Stimulated activated CD4-positive, alpha-beta T cell treated with anti-CD3 and anti-CD28 coated beads, Interleukin-1b, Interleukin-23, amount 100 ng/mL, for 24 hours (primary cell): ENCODE measurements around the gene IGLON5.

Experiments used
- DNase-seq, 4 experiments: peaks; one replicate each; pipeline ENCODE4 v3.0.0-alpha.2; 2020; ENCODE audit warnings: low read depth in 4 of 4, low spot score in 1 of 4

Gene IGLON5

DNA sequence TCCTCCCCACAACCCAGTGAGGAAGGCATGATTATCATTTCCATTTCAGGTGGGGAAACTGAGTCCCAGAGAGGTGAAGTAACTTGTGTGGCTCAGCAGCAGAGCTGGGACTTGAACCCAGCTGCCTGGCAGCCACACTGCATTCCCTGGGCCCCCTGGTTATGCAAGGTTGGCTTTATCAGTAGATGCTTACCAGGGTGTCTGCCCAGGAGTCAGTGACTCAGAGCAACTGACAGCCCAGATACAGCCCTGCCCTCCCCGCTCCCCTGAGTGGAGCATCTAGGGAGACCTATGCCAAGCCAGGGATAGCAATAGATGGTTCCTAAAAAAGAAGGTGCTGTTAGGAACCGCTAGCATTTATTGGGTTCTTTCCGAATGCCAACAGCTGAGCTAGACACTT, 5.9 kb downstream of the IGLON5 start:
- no peak for DNase-seq

GRCh38 chr19:51317968-51318367, 6.5 kb downstream of the IGLON5 start:
- DNase-seq, result no peak

GRCh38 chr19:51318687-51319648, 7.5 kb downstream of the IGLON5 start:
- no peak for DNase-seq

- DNase-seq, result no peak
Observed at GRCh38 chr19:51319649-51320279, 8.3 kb downstream of the IGLON5 start.

- DNase-seq, result no peak
Observed at GRCh38 chr19:51320280-51320657, 8.8 kb downstream of the IGLON5 start.

- no peak for DNase-seq
Observed at GRCh38 chr19:51321799-51322198, 10.4 kb downstream of the IGLON5 start.

- DNase-seq, result no peak
Observed at GRCh38 chr19:51323481-51324166, 12.2 kb downstream of the IGLON5 start.

- DNase-seq, result no peak
Observed at GRCh38 chr19:51324167-51324481, 12.7 kb downstream of the IGLON5 start.

DNA sequence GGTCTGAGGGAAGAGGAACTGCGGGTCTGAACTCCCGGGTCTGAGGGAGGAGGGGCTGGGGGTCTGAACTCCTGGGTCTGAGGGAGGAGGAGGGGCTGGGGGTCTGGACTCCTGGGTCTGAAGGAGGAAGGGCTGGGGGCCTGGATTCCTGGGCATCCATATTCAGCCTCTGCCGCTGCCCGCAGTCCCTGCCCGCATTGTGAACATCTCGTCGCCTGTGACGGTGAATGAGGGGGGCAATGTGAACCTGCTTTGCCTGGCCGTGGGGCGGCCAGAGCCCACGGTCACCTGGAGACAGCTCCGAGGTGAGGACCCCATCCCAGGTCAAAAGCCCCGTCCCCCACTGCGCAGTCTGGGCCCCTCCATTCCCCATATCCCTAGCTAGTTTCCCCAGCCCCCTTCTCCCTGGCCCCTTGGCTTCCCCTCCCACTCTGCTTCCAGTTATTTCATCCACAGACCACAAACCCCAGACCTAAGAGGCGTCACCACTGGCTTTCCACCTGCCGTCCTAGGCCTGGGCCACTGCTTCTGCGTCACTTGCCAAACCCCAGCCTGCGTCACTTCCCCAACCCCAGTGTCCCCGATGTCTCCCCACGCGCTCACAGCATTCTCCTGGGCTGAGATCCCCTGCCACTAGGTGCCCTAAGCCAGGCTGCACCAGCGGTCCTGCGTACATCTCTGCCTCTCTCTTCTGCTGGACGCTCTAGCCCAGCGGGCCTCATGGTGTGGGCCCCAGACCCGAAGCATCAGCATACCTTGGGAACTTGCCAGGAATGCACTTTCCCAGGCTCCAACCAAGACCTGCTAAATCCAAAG, 13.9 kb downstream of the IGLON5 start:
- no peak for DNase-seq

- no peak for DNase-seq
Observed at GRCh38 chr19:51326216-51327065, 15.0 kb downstream of the IGLON5 start.

- peak in 3 of 4 experiments; percentile 21 to 52 (median 27) for DNase-seq
Observed at GRCh38 chr19:51327066-51328001, 15.9 kb downstream of the IGLON5 start.

GRCh38 chr19:51329411-51329810, 18.0 kb downstream of the IGLON5 start:
- DNase-seq, result no peak

GRCh38 chr19:51330366-51330765, 18.9 kb downstream of the IGLON5 start:
- DNase-seq, result no peak

- no peak for DNase-seq
Observed at GRCh38 chr19:51331193-51331592, 19.7 kb downstream of the IGLON5 start.

- DNase-seq, result no peak
Observed at GRCh38 chr19:51331716-51332115, 20.3 kb downstream of the IGLON5 start.

GRCh38 chr19:51333836-51334460, 22.5 kb downstream of the IGLON5 start:
- no peak for DNase-seq

GRCh38 chr19:51337141-51337860, 25.9 kb downstream of the IGLON5 start:
- no peak for DNase-seq
